GM23248 (cell line): Measurements from ENCODE around the gene COL23A1.

Source experiments
- EZH2 ChIP-seq: fragments of 200-600 bp; sonication (generic); IDR thresholded peaks from 2 replicates; pipeline ENCODE4 v1.6.1; 2018; ENCODE audit warnings: antibody characterized with exemption, mild to moderate bottlenecking; ENCODE audit not compliant: insufficient read depth, poor library complexity, severe bottlenecking
- EZH2phosphoT487 ChIP-seq: fragments of 200-600 bp; sonication (generic); IDR thresholded peaks from 2 replicates; pipeline ENCODE4 v1.6.1; 2018; ENCODE audit warnings: antibody characterized with exemption, moderate library complexity, mild to moderate bottlenecking, low read depth; ENCODE audit not compliant: insufficient read depth

- no peak for TF ChIP-seq EZH2
- TF ChIP-seq EZH2phosphoT487, result no peak
These were observed 65.9 kb downstream of the COL23A1 start for GRCh38 chr5:178524093-178524882.
